Posterior vena cava (tissue), 2 donors: ENCODE data around the gene AKAP1. TPM values are rescaled to one million over a fixed set of nuclear protein-coding genes. Genes with fewer than 3 reads are reported as not detected.

Experiments used
- DNase-seq: peaks from one replicate; pipeline ENCODE4 v3.0.0-alpha.2; 2020; ENCODE audit warnings: low spot score
- intact Hi-C, 2 donors: fragments of 100-400 bp; cut with DNase I; formaldehyde crosslinking; loops; one replicate each; pipeline versions ENCODE4 v1.14.1 to v1.14.2; 2022 to 2023
- total RNA-seq, 2 donors: library from RNA; stranded (reverse); fragmentation: NEBNext Ultra II Directional; extraction: Animal tissue kit (Norgen Biotek cat#: 25700); gene quantifications; one replicate each; pipeline ENCODE4 v1.2.1, GENCODE V29; 2021
- donor health status: DM: yes; HTN: yes; CAD: no.
- donor health status: DM: yes; HTN: yes; CAD: no.

AKAP1 gene
- total RNA-seq, 2 donors from 2014 or later: 57.1 to 57.8 TPM

GRCh38 chr17:57143919-57144318 lies 58.9 kb downstream of the AKAP1 start:
- intact Hi-C loops: no loop called here

GRCh38 chr17:57144567-57144966 lies 59.5 kb downstream of the AKAP1 start:
- intact Hi-C loops: no loop called here
- no peak for DNase-seq

More at GRCh38 chr17:57143919-57144318, 58.9 kb downstream of the AKAP1 start:
- no peak for DNase-seq

GRCh38 chr17:57145347-57145746 lies 60.3 kb downstream of the AKAP1 start:
- DNase-seq: no peak
- intact Hi-C loops: no loop called here

- no peak for DNase-seq
- intact Hi-C loops: no loop called here
These were observed 61.2 kb downstream of the AKAP1 start for GRCh38 chr17:57146273-57146672.

- intact Hi-C loops: no loop called here
- DNase-seq: no peak
These were observed 66.8 kb downstream of the AKAP1 start for GRCh38 chr17:57151798-57152197.

- DNase-seq: no peak
- intact Hi-C loops: no loop called here
These were observed 68.0 kb downstream of the AKAP1 start for GRCh38 chr17:57152967-57153528.

- no peak for DNase-seq
- intact Hi-C loops: no loop called here
These were observed 69.9 kb downstream of the AKAP1 start for GRCh38 chr17:57154921-57155320.

GRCh38 chr17:57158325-57158724 lies 73.3 kb downstream of the AKAP1 start:
- DNase-seq: no peak
- intact Hi-C loops: no loop called here

- intact Hi-C loops: no loop called here
- DNase-seq: no peak
These were observed 73.7 kb downstream of the AKAP1 start for GRCh38 chr17:57158795-57159194.

- intact Hi-C loops: no loop called here
- no peak for DNase-seq
These were observed 75.6 kb downstream of the AKAP1 start for GRCh38 chr17:57160624-57161023.

GRCh38 chr17:57164814-57165213 lies 79.8 kb downstream of the AKAP1 start:
- intact Hi-C loops: no loop called here
- no peak for DNase-seq

- intact Hi-C loops: no loop called here
- DNase-seq: no peak
These were observed 80.7 kb downstream of the AKAP1 start for GRCh38 chr17:57165754-57166153.

- DNase-seq: no peak
- intact Hi-C loops: no loop called here
These were observed 81.8 kb downstream of the AKAP1 start for GRCh38 chr17:57166803-57167202.

- DNase-seq: no peak
- intact Hi-C loops: no loop called here
These were observed 83.6 kb downstream of the AKAP1 start for GRCh38 chr17:57168695-57169094.

GRCh38 chr17:57170866-57171265 lies 85.8 kb downstream of the AKAP1 start:
- intact Hi-C loops: no loop called here
- no peak for DNase-seq

Other genes starting within 250 kb of the AKAP1 start
- gene TRIM25, start 171.2 kb upstream of the AKAP1 start, total RNA-seq: 10 to 100 TPM; 43.2 to 54.0 TPM
- 1 to 10 TPM; 9.4 to 9.5 TPM for gene COIL, start 124.2 kb upstream of the AKAP1 start, total RNA-seq
- gene SCPEP1, start 107.1 kb upstream of the AKAP1 start, total RNA-seq: 10 to 100 TPM; 71.8 to 85.0 TPM
- gene MSI2, start 171.3 kb downstream of the AKAP1 start, total RNA-seq: 10 to 100 TPM; 23.2 to 30.9 TPM